ENCODE measurements around the gene SHPK. TPM values are rescaled to one million over a fixed set of nuclear protein-coding genes. Genes with fewer than 3 reads are reported as not detected.

SHPK gene
- total RNA-seq, 1 donor = 8.3 TPM

DNA sequence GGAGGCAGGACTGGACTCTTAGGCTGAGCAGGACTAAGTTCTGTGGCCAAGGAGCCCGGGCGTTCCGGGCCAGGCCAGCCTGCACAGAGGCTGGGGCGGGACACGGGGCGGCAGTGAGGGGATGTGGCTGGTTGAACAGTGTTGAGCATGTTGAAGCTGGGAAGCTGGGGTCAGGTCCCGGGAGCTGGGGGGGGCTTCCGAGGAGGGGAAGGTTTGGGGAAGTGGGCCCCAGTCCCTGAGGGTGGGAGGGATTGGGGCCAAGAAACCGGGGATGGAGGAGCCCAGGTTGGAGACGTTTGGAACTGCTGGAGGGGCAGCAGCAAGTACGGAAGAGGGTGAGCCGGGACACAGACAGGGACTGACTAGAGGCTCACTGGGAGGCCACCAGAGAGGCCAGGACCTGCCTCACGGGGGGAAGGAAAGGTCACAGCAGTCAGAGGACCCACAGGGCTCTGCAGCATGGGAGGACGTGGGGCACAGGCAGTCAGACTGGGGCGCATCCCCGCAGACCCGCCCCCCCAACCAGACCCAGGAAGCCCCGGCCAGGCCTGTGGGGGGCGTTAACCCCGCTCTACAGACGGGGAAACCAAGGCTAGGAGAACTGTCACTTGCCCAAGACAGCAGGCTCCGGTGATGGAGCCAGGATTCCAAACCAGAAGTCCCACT lies 22.9 kb upstream of the SHPK start:
- H4K20me1 ChIP-seq (ENCODE audit: insufficient read depth, low read length) = peaks cover 10% of the 10 kb centered on the region
- no peak overlapping the region for H3K4me2 ChIP-seq (ENCODE audit: insufficient read depth, low read length)
- no peaks in the 10 kb centered on the region for H3K27me3 ChIP-seq (ENCODE audit: insufficient read depth, low read length)
- TF ChIP-seq, protein P1, sequence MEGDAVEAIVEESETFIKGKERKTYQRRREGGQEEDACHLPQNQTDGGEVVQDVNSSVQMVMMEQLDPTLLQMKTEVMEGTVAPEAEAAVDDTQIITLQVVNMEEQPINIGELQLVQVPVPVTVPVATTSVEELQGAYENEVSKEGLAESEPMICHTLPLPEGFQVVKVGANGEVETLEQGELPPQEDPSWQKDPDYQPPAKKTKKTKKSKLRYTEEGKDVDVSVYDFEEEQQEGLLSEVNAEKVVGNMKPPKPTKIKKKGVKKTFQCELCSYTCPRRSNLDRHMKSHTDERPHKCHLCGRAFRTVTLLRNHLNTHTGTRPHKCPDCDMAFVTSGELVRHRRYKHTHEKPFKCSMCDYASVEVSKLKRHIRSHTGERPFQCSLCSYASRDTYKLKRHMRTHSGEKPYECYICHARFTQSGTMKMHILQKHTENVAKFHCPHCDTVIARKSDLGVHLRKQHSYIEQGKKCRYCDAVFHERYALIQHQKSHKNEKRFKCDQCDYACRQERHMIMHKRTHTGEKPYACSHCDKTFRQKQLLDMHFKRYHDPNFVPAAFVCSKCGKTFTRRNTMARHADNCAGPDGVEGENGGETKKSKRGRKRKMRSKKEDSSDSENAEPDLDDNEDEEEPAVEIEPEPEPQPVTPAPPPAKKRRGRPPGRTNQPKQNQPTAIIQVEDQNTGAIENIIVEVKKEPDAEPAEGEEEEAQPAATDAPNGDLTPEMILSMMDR (IDR thresholded peaks at IDR 0.05; ENCODE audit: extremely low read depth, low read depth, low read length) = no peak
- H2AFZ ChIP-seq (ENCODE audit: low read length) = no peak overlapping the region
- no peaks in the 10 kb centered on the region for H3K9me3 ChIP-seq (ENCODE audit: low read depth, low read length)
- peaks cover 11% of the 10 kb centered on the region for H3K4me1 ChIP-seq (ENCODE audit: insufficient read depth, low read length)
- peaks cover 7% of the 10 kb centered on the region for H3K79me2 ChIP-seq (ENCODE audit: insufficient read depth, low read length)
- DNase-seq (ENCODE audit: insufficient read length, low spot score, missing footprints) = peak; percentile 65
- peaks cover 14% of the 10 kb centered on the region for H3K36me3 ChIP-seq (ENCODE audit: insufficient read depth, low read length)
- H3K27ac ChIP-seq (ENCODE audit: low read depth, low read length) = peak overlapping the region; percentile 75
- no peak overlapping the region for H3K4me3 ChIP-seq (ENCODE audit: insufficient read depth, low read length)

DNA sequence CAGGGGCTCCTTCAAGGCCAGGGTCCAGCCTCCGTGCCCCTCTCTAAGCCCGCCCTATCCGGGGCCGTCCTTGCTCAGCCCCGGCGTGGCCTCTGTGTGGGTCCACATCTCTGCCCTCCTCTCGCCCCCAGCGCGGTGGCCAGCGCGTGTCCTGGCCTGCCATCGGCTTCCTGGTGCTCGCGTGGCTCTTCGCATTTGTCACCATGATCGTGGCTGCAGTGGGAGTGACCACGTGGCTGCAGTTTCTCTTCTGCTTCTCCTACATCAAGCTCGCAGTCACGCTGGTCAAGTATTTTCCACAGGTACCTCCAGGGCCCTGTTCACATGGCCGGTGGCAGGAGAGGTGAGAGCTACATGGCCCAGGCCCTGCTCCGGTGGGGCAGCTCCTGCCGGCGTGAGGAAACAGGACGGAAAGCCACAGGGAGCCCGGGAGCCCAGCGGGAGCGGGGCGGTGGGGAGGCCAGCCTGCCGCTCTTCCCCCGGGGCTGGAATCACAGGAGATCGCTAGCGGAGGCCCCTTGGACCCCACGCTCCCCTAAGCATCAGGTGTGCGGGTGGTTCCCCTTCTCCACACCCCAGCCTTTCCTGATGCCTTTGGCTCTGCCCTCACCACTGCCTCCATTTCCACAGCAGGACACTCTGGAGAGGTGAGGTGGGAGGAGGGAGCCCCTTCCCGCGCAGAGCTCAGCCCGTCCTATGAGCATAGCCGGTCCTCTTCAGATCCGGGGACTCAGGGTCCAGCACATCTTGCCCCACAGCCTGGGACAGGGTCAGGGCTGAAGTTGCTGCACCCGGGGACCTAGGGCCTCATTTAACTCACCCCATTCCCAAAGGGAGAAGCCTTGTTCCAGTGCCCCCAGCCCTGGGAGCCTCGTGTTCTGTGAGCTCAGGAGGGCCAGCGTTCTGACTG lies 22.1 kb upstream of the SHPK start:
- Histone ChIP-seq H3K4me3 (ENCODE audit: insufficient read depth, low read length) (no peak overlapping the region), H2AFZ (ENCODE audit: low read length) (no peak overlapping the region), H3K27ac (ENCODE audit: low read depth, low read length) (no peak overlapping the region), H3K36me3 (ENCODE audit: insufficient read depth, low read length) (peaks cover 10% of the 10 kb centered on the region), H3K9me3 (ENCODE audit: low read depth, low read length) (no peaks in the 10 kb centered on the region), H3K27me3 (ENCODE audit: insufficient read depth, low read length) (no peaks in the 10 kb centered on the region), H4K20me1 (ENCODE audit: insufficient read depth, low read length) (peaks cover 4% of the 10 kb centered on the region), H3K4me2 (ENCODE audit: insufficient read depth, low read length) (no peak overlapping the region), H3K79me2 (ENCODE audit: insufficient read depth, low read length) (peaks cover 2% of the 10 kb centered on the region), H3K4me1 (ENCODE audit: insufficient read depth, low read length) (peaks cover 11% of the 10 kb centered on the region)
- peak; percentile 90 for DNase-seq (ENCODE audit: insufficient read length, low spot score, missing footprints)
- TF ChIP-seq, protein P1 (IDR thresholded peaks at IDR 0.05; ENCODE audit: extremely low read depth, low read depth, low read length) = no peak

DNA sequence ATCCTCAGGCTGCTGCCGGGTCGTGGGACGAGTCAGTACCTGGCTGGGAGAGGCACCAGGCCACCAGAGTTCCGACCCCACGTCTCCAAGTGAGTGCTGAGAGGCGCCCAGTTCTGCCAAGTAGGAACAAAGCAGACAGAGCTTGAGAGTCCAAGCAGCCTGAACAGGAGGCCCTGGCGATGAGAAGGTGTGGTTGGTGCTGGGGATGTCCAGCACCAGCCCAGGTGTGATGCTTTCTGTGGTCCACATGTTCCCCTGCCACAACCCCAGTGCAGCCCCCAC lies 21.5 kb upstream of the SHPK start:
- Histone ChIP-seq H2AFZ (ENCODE audit: low read length) (no peak overlapping the region), H3K36me3 (ENCODE audit: insufficient read depth, low read length) (peaks cover 10% of the 10 kb centered on the region)
- TF ChIP-seq, protein P1 (IDR thresholded peaks at IDR 0.05; ENCODE audit: extremely low read depth, low read depth, low read length) = no peak

More for the DNA sequence above, 21.5 kb upstream of the SHPK start:
- H3K4me1 ChIP-seq (ENCODE audit: insufficient read depth, low read length) = peaks cover 11% of the 10 kb centered on the region
- H3K27me3 ChIP-seq (ENCODE audit: insufficient read depth, low read length) = no peaks in the 10 kb centered on the region
- DNase-seq (ENCODE audit: insufficient read length, low spot score, missing footprints) = peak; percentile 84
- no peaks in the 10 kb centered on the region for H3K79me2 ChIP-seq (ENCODE audit: insufficient read depth, low read length)
- no peak overlapping the region for H3K27ac ChIP-seq (ENCODE audit: low read depth, low read length)
- no peaks in the 10 kb centered on the region for H3K9me3 ChIP-seq (ENCODE audit: low read depth, low read length)
- H4K20me1 ChIP-seq (ENCODE audit: insufficient read depth, low read length) = peaks cover 4% of the 10 kb centered on the region
- H3K4me2 ChIP-seq (ENCODE audit: insufficient read depth, low read length) = no peak overlapping the region
- H3K4me3 ChIP-seq (ENCODE audit: insufficient read depth, low read length) = no peak overlapping the region
